ENCODE results near the gene FGFR4.

The FGFR4 gene

DNA sequence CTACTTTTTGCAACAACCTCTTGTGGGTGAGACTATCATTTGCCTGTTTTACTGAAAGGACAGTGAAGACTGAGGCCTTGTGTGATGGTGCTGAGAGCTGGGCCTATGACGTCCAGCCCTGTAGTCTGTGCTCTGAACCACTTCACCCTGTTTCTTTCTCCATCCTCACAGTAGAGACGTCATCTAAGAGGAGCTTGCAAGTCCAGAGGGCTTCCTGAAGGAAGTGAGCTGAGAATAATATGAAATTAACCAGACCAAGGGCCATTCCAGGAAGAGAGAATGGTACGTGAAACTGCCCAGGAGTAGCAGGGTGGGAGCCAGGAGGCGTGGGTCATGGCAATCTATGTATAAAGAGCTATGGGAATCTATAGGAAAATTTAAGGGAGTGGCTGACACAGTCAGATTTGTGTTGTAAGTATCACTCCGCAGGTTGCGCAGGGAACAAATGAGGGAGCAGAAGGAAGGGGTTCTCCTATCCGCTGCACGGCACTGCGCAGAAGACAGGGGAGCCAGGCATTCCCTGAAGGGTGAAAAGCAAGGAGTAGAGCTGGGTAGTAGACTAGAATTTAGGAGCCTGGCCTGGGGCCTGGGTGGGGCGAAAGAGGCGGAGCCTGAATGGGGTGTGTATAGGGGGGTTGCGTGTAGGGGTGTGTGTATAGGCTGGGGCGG, 596 bp upstream of the FGFR4 start:
- DNase-seq (ENCODE audit: low read depth) = no peak

DNA sequence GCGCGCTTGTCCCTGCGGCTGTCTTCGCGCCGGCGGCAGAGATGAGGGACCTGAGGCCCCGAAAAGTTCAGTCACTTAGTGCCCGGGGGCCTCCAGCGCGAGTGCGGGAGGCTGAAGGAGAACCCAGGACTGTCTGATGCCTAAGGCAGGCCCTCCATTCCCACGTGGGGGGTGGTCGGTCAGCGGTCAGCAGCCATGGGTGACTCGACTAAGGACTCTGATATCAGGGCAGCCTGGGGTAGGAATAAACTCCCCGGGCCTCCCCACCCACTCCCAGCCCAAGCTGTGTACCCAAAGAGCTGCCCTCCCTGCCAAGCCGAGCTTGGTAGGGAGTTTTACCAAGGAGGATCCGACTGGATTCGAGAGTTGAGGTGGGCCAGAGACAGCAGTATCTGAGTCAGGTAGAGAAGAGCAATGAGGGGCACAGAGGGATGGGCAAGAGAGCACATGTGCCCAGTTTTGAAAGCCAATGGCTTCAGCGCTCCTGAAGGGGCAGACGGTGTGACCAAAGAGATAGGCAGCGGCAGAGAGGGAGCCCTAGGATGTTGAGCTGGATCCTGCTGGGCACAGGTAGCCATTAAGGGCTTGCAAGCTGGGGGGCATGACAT, 787 bp downstream of the FGFR4 start:
- DNase-seq (ENCODE audit: low read depth) = no peak

- no peak for DNase-seq (ENCODE audit: low read depth)
These were observed 2.4 kb downstream of the FGFR4 start for GRCh38 chr5:177089127-177089526.

GRCh38 chr5:177089825-177090641, 3.3 kb downstream of the FGFR4 start:
- DNase-seq (ENCODE audit: low read depth) = no peak

GRCh38 chr5:177090813-177091212, 4.1 kb downstream of the FGFR4 start:
- no peak for DNase-seq (ENCODE audit: low read depth)

- DNase-seq (ENCODE audit: low read depth) = no peak
These were observed 4.5 kb downstream of the FGFR4 start for GRCh38 chr5:177091232-177091631.

- no peak for DNase-seq (ENCODE audit: low read depth)
These were observed 5.7 kb downstream of the FGFR4 start for GRCh38 chr5:177092178-177093081.

DNA sequence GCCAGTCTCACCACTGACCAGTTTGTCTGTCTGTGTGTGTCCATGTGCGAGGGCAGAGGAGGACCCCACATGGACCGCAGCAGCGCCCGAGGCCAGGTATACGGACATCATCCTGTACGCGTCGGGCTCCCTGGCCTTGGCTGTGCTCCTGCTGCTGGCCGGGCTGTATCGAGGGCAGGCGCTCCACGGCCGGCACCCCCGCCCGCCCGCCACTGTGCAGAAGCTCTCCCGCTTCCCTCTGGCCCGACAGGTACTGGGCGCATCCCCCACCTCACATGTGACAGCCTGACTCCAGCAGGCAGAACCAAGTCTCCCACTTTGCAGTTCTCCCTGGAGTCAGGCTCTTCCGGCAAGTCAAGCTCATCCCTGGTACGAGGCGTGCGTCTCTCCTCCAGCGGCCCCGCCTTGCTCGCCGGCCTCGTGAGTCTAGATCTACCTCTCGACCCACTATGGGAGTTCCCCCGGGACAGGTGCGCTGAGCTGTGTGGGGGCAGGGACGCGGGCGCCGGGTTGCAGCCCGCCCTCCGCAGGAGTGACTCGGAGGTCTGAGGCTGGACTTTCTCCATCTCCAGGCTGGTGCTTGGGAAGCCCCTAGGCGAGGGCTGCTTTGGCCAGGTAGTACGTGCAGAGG, 6.5 kb downstream of the FGFR4 start:
- no peak for DNase-seq (ENCODE audit: low read depth)

DNA sequence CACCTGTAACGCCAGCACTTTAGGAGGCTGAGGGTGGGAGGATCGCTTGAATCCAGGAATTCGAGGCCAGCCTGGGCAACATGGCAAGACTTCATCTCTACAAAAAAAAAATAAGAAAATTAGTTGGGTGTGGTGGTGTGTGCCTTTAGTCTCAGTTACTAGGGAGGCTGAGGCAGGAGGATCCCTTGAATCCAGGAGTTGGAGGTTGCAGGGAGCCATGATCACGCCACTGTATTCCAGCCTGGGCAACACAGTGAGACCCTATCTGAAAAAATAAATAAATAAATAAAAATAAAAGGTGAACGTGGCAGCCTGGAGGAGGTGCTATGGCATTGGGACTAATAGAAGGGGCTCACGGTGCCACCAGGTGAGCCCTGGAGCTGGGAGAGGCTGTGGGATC, 7.1 kb downstream of the FGFR4 start:
- no peak for DNase-seq (ENCODE audit: low read depth)

DNA sequence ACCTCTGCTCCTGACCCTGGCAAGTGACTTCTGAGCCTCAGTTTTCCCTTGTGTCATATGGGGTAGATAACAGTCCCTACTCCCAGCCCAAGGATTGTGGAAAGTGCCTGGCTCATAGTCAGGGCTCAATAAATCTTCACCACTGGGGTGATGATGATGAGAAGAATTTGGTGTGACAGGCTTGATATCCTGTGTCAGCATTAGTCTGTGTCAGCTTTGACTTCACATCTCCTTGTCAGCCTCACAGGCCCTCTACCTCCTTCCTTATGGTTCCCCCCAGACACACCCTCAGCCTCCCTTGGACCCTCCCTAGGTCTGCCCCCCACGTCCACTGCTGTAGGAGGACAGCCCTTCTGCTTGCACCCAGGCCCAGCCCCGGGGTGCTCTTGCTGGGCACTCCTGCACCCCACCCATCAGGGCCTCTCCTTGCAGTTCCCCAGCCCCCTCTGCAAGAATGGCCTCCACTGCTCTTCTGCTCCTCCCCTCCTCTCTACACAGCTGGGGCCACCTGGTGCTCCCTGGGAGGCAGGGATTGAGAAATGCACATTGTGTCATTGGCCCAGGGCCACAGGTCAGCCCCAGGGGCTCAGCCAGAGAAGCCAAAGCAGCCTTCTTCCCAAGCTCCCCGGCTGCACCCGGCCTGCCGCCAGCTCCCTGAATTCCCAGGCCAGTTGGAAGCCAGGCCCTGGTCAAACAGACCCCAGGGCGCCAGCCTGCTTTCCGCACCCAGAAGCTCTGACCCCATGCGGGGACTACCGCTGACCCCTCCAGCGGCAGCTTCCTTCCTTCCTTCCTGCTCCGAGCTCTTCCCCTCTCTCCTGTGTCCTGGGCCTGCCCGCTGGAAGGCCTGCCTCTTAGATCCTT, 7.7 kb downstream of the FGFR4 start:
- DNase-seq (ENCODE audit: low read depth) = no peak

DNA sequence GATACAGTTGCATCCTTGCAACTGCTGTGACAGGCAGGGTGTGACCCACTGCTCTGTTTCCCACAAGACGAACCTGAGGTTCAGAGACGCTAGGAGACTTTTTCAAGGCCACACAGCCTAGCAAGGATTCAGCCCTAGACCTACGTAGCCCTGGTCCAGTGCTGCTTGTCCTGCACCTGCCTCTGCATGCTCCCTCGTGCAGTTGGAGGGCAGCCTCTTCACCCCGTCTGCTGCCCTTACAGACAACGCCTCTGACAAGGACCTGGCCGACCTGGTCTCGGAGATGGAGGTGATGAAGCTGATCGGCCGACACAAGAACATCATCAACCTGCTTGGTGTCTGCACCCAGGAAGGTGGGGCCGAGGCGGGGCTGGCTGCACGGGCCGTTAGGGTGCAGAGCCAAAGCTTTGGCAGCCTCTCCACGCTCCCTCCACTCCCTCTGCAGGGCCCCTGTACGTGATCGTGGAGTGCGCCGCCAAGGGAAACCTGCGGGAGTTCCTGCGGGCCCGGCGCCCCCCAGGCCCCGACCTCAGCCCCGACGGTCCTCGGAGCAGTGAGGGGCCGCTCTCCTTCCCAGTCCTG, 8.5 kb downstream of the FGFR4 start:
- no peak for DNase-seq (ENCODE audit: low read depth)

DNA sequence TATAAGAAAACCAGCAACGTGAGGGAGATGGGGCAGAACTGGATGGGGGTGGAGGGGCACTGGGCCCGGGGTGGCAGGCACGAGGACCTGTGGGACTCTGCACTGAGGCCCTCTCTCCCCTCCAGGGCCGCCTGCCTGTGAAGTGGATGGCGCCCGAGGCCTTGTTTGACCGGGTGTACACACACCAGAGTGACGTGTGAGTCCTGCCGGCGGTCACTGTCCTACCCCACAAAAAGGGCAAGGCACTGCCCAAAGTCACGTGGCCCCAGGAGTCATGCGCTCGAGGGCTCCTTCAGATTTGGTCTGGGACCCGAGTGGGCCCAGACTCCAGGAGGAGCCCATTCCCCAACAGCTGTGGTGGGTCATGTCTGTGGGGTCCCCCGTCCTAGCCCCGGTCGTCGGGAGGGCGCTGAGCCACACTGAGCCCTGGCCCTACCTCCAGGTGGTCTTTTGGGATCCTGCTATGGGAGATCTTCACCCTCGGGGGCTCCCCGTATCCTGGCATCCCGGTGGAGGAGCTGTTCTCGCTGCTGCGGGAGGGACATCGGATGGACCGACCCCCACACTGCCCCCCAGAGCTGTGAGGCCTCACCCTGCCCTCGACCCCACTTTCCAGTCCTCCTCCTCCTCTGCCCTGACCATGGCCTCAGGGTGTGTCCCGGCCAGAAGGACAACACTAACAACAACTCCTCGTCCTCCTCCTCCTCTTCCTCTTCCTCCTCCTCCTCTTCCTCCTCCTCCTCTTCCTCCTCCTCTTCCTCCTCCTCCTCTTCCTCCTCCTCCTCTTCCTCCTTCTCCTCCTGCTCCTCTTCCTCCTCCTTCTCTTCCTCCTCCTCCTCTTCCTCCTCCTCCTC, 9.7 kb downstream of the FGFR4 start:
- DNase-seq (ENCODE audit: low read depth) = no peak

DNA sequence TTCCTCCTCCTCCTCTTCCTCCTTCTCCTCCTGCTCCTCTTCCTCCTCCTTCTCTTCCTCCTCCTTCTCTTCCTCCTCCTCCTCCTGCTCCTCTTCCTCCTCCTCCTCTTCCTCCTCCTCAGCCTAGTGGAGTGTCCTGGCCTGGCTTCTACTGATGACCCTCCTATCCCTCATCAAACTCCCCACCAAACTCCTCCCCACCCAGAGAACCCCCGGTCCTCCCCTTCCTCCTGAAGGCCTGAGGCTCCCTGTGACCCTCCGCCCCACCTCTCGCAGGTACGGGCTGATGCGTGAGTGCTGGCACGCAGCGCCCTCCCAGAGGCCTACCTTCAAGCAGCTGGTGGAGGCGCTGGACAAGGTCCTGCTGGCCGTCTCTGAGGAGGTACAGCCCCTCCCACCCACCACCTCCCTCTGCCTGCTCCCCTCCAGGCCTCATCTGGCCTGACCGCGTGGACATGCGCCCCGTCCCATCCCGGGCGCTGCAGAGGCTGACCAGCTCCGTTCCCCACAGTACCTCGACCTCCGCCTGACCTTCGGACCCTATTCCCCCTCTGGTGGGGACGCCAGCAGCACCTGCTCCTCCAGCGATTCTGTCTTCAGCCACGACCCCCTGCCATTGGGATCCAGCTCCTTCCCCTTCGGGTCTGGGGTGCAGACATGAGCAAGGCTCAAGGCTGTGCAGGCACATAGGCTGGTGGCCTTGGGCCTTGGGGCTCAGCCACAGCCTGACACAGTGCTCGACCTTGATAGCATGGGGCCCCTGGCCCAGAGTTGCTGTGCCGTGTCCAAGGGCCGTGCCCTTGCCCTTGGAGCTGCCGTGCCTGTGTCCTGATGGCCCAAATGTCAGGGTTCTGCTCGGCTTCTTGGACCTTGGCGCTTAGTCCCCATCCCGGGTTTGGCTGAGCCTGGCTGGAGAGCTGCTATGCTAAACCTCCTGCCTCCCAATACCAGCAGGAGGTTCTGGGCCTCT, 10.6 kb downstream of the FGFR4 start:
- DNase-seq (ENCODE audit: low read depth) = no peak

- DNase-seq (ENCODE audit: low read depth) = no peak
These were observed 11.4 kb downstream of the FGFR4 start for GRCh38 chr5:177098120-177098469.

DNA sequence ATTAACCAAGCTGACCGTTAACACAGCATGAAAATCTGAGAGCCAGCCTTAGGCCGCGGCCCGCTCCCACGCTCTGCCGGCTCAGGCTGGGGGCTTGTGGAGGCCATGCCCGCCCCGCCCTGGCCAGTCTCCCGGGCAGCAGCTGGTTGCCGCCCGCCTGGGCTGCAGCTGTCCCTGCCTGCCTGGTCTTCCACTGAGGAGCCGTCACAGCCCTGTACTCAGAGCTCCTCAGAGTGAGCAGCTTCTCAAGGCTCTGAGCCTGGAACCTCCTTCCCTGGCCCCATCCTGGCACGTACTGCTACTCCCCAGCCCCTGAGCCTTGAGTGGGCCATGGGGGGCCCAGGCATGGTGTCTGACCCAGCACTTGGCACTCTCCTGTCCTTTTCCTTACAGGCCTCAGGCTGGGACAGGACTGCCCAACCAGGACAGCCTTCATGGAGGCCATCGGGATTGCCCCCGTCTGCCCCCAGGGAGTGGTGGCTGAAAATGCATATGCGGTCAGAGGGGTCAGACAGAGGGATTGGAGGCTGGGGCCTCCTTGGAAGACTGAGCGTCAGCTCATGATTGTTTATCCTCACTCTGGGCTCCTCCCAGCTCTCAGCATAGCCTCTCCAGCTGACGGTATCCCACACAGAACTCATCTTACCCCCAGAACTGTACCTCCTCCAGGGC, 11.9 kb downstream of the FGFR4 start:
- no peak for DNase-seq (ENCODE audit: low read depth)

- DNase-seq (ENCODE audit: low read depth) = no peak
These were observed 12.8 kb downstream of the FGFR4 start for GRCh38 chr5:177099422-177100093.

GRCh38 chr5:177100714-177101121, 14.0 kb downstream of the FGFR4 start:
- DNase-seq (ENCODE audit: low read depth) = peak; percentile 55

Data from EH (cell line).